Stimulated activated CD8-positive, alpha-beta memory T cell treated with anti-CD3 and anti-CD28 coated beads, Interleukin-2, amount 100 ng/mL, for 1 hour (primary cell): ENCODE results near the gene CHST14.

Source experiments
- DNase-seq, 2 donors: peaks; one replicate each; pipeline ENCODE4 v3.0.0-alpha.2; 2020; ENCODE audit warnings: low read depth in 2 of 2

Gene CHST14

GRCh38 chr15:40461958-40462357, 8.8 kb upstream of the CHST14 start:
- DNase-seq = no peak

GRCh38 chr15:40463279-40463678, 7.5 kb upstream of the CHST14 start:
- DNase-seq = no peak

GRCh38 chr15:40463886-40464545, 6.8 kb upstream of the CHST14 start:
- DNase-seq = no peak

- no peak for DNase-seq
Measured at GRCh38 chr15:40464595-40465185, 6.1 kb upstream of the CHST14 start.

GRCh38 chr15:40465939-40466338, 4.8 kb upstream of the CHST14 start:
- no peak for DNase-seq

- no peak for DNase-seq
Measured at GRCh38 chr15:40466426-40467260, 4.1 kb upstream of the CHST14 start.

- DNase-seq = no peak
Measured at GRCh38 chr15:40467261-40467615, 3.5 kb upstream of the CHST14 start.

GRCh38 chr15:40468898-40469331, 1.9 kb upstream of the CHST14 start:
- DNase-seq = no peak

- DNase-seq = no peak
Measured at GRCh38 chr15:40469776-40470390, 901 bp upstream of the CHST14 start.

- DNase-seq = no peak
Measured at GRCh38 chr15:40471105-40471807, 472 bp downstream of the CHST14 start.

GRCh38 chr15:40471808-40472150, 995 bp downstream of the CHST14 start:
- no peak for DNase-seq

- DNase-seq = no peak
Measured at GRCh38 chr15:40472171-40472727, 1.5 kb downstream of the CHST14 start.

- no peak for DNase-seq
Measured at GRCh38 chr15:40474581-40474980, 3.8 kb downstream of the CHST14 start.

GRCh38 chr15:40477642-40478327, 7.0 kb downstream of the CHST14 start:
- no peak for DNase-seq

- no peak for DNase-seq
Measured at GRCh38 chr15:40479024-40479423, 8.2 kb downstream of the CHST14 start.

- no peak for DNase-seq
Measured at GRCh38 chr15:40481341-40482074, 10.7 kb downstream of the CHST14 start.

- DNase-seq = no peak
Measured at GRCh38 chr15:40483919-40484318, 13.1 kb downstream of the CHST14 start.

GRCh38 chr15:40486066-40486770, 15.4 kb downstream of the CHST14 start:
- no peak for DNase-seq

- DNase-seq = no peak
Measured at GRCh38 chr15:40487816-40488682, 17.3 kb downstream of the CHST14 start.
